Fibroblast of lung (primary cell): ENCODE measurements around the gene RBM12. TPM values are rescaled to one million over a fixed set of nuclear protein-coding genes. Genes with fewer than 3 reads are reported as not detected.

Experiments
- DNase-seq, 2 donors: peaks; one replicate each; pipeline versions ENCODE4 v3.0.0 to v3.0.0-alpha.2; 2010; ENCODE audit warnings: low read depth in 2 of 2
- H2AFZ ChIP-seq: 2 replicates; pipeline ENCODE4 v1.5.1; 2012; ENCODE audit warnings: low read length, control low read depth, inconsistent platforms
- H3K27ac ChIP-seq: 2 replicates; pipeline ENCODE4 v1.5.1; 2011; ENCODE audit warnings: low read length, control low read depth; ENCODE audit not compliant: insufficient read depth
- H3K27me3 ChIP-seq: 2 replicates; pipeline ENCODE4 v1.5.1; 2011; ENCODE audit warnings: mild to moderate bottlenecking, low read length; ENCODE audit not compliant: control insufficient read depth, insufficient read depth
- H3K36me3 ChIP-seq: 2 replicates; pipeline ENCODE4 v1.5.1; 2011; ENCODE audit warnings: low read length; ENCODE audit not compliant: control insufficient read depth, insufficient read depth
- H3K4me1 ChIP-seq: 2 replicates; pipeline ENCODE4 v1.5.1; 2011; ENCODE audit warnings: low read length; ENCODE audit not compliant: control insufficient read depth, insufficient read depth; ENCODE audit errors: extremely low read depth
- H3K4me2 ChIP-seq: 2 replicates; pipeline ENCODE4 v1.5.1; 2011; ENCODE audit warnings: low read length, control low read depth; ENCODE audit not compliant: insufficient read depth; ENCODE audit errors: extremely low read depth
- H3K4me3 ChIP-seq, 4 experiments: fragments of 200-600 bp in 1 of 4; sonication (generic) in 1 of 4; replicated peaks in 1 of 4; 2 replicates each; pipeline ENCODE4 v1.5.1; 2011 to 2016; ENCODE audit warnings: low read length in 4 of 4, low read depth in 3 of 4, mild to moderate bottlenecking in 3 of 4, control low read depth in 2 of 4, inconsistent platforms in 1 of 4, mixed read lengths in 1 of 4; ENCODE audit not compliant: insufficient read depth in 1 of 4; ENCODE audit errors: control extremely low read depth in 1 of 4
- H3K79me2 ChIP-seq: 2 replicates; pipeline ENCODE4 v1.5.1; 2012; ENCODE audit warnings: mild to moderate bottlenecking, low read length, inconsistent platforms; ENCODE audit not compliant: control insufficient read depth, insufficient read depth
- H3K9ac ChIP-seq: 2 replicates; pipeline ENCODE4 v1.5.1; 2011; ENCODE audit warnings: mild to moderate bottlenecking, low read length, control low read depth; ENCODE audit not compliant: insufficient read depth
- H3K9me3 ChIP-seq: 2 replicates; pipeline ENCODE4 v1.5.1; 2012; ENCODE audit warnings: low read depth, low read length; ENCODE audit not compliant: control insufficient read depth, insufficient read depth
- H4K20me1 ChIP-seq: 2 replicates; pipeline ENCODE4 v1.5.1; 2011; ENCODE audit warnings: low read length; ENCODE audit not compliant: control insufficient read depth, insufficient read depth; ENCODE audit errors: extremely low read depth
- EZH2 ChIP-seq: IDR thresholded peaks from 2 replicates; pipeline ENCODE4 v1.5.1; 2012; ENCODE audit warnings: low read length, control low read depth, mild to moderate bottlenecking; ENCODE audit errors: missing control alignments
- polyA plus RNA-seq, 2 donors: library from polyadenylated mRNA; depleted of rRNA in 1 of 2; stranded (reverse) in 1 of 2; unstranded in 1 of 2; fragments of >200 nt; gene quantifications; 2 replicates each; pipeline ENCODE4 v1.2.1, GENCODE V29; 2011 to 2012; ENCODE audit warnings: missing spikeins in 1 of 2
- total RNA-seq: library from RNA; depleted of rRNA; stranded (reverse); fragments of >200 nt; gene quantifications from 2 replicates; pipeline ENCODE4 v1.2.1, GENCODE V29; 2014
- TF ChIP-seq, protein P1 (sequence below), 2 donors: IDR thresholded peaks in 1 of 2; conservative IDR thresholded peaks in 1 of 2; 1 replicate in 1 of 2; 2 replicates in 1 of 2; pipeline ENCODE4 v1.5.1; 2011 to 2012; ENCODE audit warnings: low read length in 2 of 2, control low read depth in 1 of 2, inconsistent platforms in 1 of 2, low read depth in 1 of 2, mild to moderate bottlenecking in 1 of 2

The RBM12 gene
- total and polyA plus RNA-seq, 2 donors (not counting 1 experiment from before 2014, with no cell fraction given) = 29.9 to 109 TPM

- Histone ChIP-seq H3K9ac (no peak overlapping the region), H3K4me3 (no peak overlapping the region), H4K20me1 (no peaks in the 10 kb centered on the region), H3K27me3 (no peaks in the 10 kb centered on the region), H3K4me2 (no peak overlapping the region), H3K79me2 (no peaks in the 10 kb centered on the region), H2AFZ (no peak overlapping the region), H3K36me3 (no peaks in the 10 kb centered on the region), H3K4me1 (no peaks in the 10 kb centered on the region), H3K9me3 (no peaks in the 10 kb centered on the region), H3K27ac (no peak overlapping the region)
- no peak for TF ChIP-seq EZH2
- TF ChIP-seq, protein P1, sequence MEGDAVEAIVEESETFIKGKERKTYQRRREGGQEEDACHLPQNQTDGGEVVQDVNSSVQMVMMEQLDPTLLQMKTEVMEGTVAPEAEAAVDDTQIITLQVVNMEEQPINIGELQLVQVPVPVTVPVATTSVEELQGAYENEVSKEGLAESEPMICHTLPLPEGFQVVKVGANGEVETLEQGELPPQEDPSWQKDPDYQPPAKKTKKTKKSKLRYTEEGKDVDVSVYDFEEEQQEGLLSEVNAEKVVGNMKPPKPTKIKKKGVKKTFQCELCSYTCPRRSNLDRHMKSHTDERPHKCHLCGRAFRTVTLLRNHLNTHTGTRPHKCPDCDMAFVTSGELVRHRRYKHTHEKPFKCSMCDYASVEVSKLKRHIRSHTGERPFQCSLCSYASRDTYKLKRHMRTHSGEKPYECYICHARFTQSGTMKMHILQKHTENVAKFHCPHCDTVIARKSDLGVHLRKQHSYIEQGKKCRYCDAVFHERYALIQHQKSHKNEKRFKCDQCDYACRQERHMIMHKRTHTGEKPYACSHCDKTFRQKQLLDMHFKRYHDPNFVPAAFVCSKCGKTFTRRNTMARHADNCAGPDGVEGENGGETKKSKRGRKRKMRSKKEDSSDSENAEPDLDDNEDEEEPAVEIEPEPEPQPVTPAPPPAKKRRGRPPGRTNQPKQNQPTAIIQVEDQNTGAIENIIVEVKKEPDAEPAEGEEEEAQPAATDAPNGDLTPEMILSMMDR (conservative IDR thresholded peaks at IDR 0.05 in 1 of 2, IDR thresholded peaks at IDR 0.05 in 1 of 2; ENCODE audit: low read depth in 1 of 2, low read length in 2 of 2) = no peak
- DNase-seq = no peak
These were observed 57.5 kb downstream of the RBM12 start for GRCh38 chr20:35607003-35607735.

- H2AFZ ChIP-seq = no peak overlapping the region
- no peak overlapping the region for H3K4me3 ChIP-seq
- no peaks in the 10 kb centered on the region for H3K79me2 ChIP-seq
- H3K36me3 ChIP-seq = no peaks in the 10 kb centered on the region
- H3K4me2 ChIP-seq = no peak overlapping the region
- H3K9ac ChIP-seq = no peak overlapping the region
- TF ChIP-seq, protein P1 (conservative IDR thresholded peaks at IDR 0.05 in 1 of 2, IDR thresholded peaks at IDR 0.05 in 1 of 2; ENCODE audit: low read depth in 1 of 2, low read length in 2 of 2) = no peak
- no peak for TF ChIP-seq EZH2
- H3K4me1 ChIP-seq = peaks cover 5% of the 10 kb centered on the region
- no peaks in the 10 kb centered on the region for H4K20me1 ChIP-seq
- DNase-seq = no peak
- H3K27ac ChIP-seq = no peak overlapping the region
- H3K9me3 ChIP-seq = no peaks in the 10 kb centered on the region
- no peaks in the 10 kb centered on the region for H3K27me3 ChIP-seq
These were observed 58.6 kb downstream of the RBM12 start for GRCh38 chr20:35606127-35606526.

DNA sequence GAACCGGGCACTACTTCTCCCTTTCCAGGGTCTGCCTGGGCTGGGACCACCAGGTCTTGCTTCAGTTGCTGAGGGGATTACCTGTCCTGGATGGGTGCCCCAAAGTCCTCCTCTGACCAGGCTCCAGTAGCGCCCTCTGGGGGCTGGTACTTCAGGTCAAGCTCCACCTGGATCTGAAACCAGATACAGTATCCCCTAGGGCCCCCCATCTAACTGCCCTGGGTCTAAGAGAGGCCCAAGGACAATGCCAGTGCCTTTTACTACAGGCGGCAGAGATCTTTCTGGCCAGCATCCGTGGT lies 60.3 kb downstream of the RBM12 start:
- no peak for DNase-seq
- no peak overlapping the region for H3K4me3 ChIP-seq

More for the DNA sequence above, 60.3 kb downstream of the RBM12 start:
- peaks cover 6% of the 10 kb centered on the region for H3K4me1 ChIP-seq
- H3K36me3 ChIP-seq = no peaks in the 10 kb centered on the region
- H3K79me2 ChIP-seq = no peaks in the 10 kb centered on the region
- H3K27me3 ChIP-seq = peaks cover 7% of the 10 kb centered on the region
- no peak for TF ChIP-seq EZH2
- TF ChIP-seq, protein P1 (conservative IDR thresholded peaks at IDR 0.05 in 1 of 2, IDR thresholded peaks at IDR 0.05 in 1 of 2; ENCODE audit: low read depth in 1 of 2, low read length in 2 of 2) = peak; percentile 13 to 39
- no peak overlapping the region for H3K27ac ChIP-seq
- no peaks in the 10 kb centered on the region for H3K9me3 ChIP-seq
- no peak overlapping the region for H3K4me2 ChIP-seq
- no peaks in the 10 kb centered on the region for H4K20me1 ChIP-seq
- no peak overlapping the region for H2AFZ ChIP-seq
- H3K9ac ChIP-seq = no peak overlapping the region
